NCI-H82 treated with DMSO at 0.1 percent for 48 hours (cell line): ENCODE results near the gene STK40.

ENCODE experiments used
- DNase-seq: peaks from one replicate; lab custom pipeline; 2025; ENCODE audit not compliant: unreplicated experiment; lab: John Stamatoyannopoulos, UW

Gene STK40

GRCh38 chr1:36321119-36321951 lies 64.4 kb downstream of the STK40 start:
- no peak for DNase-seq

- DNase-seq, result no peak
These were observed 65.0 kb downstream of the STK40 start for GRCh38 chr1:36320767-36321118.

- DNase-seq, result no peak
These were observed 65.4 kb downstream of the STK40 start for GRCh38 chr1:36320291-36320761.

GRCh38 chr1:36309397-36309796 lies 76.3 kb downstream of the STK40 start:
- no peak for DNase-seq

- DNase-seq, result no peak
These were observed 78.0 kb downstream of the STK40 start for GRCh38 chr1:36307601-36308330.

- peak; percentile 81 for DNase-seq
These were observed 78.7 kb downstream of the STK40 start for GRCh38 chr1:36306902-36307456.

GRCh38 chr1:36306210-36306901 lies 79.4 kb downstream of the STK40 start, which contains the start of gene SH3D21:
Gene SH3D21, plus strand, starts transcription at chr1:36306368. Its CDS starts 53 bp downstream, at chr1:36306421.
- DNase-seq, result peak; percentile 10

GRCh38 chr1:36305915-36306209 lies 79.9 kb downstream of the STK40 start:
- DNase-seq, result no peak

- no peak for DNase-seq
These were observed 80.5 kb downstream of the STK40 start for GRCh38 chr1:36304970-36305914.

- no peak for DNase-seq
These were observed 81.2 kb downstream of the STK40 start for GRCh38 chr1:36304521-36304920.

- no peak for DNase-seq
These were observed 81.9 kb downstream of the STK40 start for GRCh38 chr1:36303650-36304360.

GRCh38 chr1:36303244-36303643 lies 82.5 kb downstream of the STK40 start:
- DNase-seq, result no peak

GRCh38 chr1:36301220-36301619 lies 84.5 kb downstream of the STK40 start:
- no peak for DNase-seq

- DNase-seq, result no peak
These were observed 85.2 kb downstream of the STK40 start for GRCh38 chr1:36300526-36300925.

- DNase-seq, result no peak
These were observed 87.1 kb downstream of the STK40 start for GRCh38 chr1:36298640-36299039.

GRCh38 chr1:36297062-36297461 lies 88.7 kb downstream of the STK40 start:
- DNase-seq, result no peak

GRCh38 chr1:36295390-36295789 lies 90.3 kb downstream of the STK40 start:
- no peak for DNase-seq
